ENCODE measurements around the gene C1orf210. TPM values are rescaled to one million over a fixed set of nuclear protein-coding genes. Genes with fewer than 3 reads are reported as not detected.

The C1orf210 gene
- total and polyA plus RNA-seq, 12 donors = not detected

- peak in 1 of 7 donors; percentile 24 for DNase-seq
- peaks cover 0 to 9% of the 10 kb centered on the region in 2 donors for H3K4me1 ChIP-seq (replicated peaks in 1 of 2)
- no peaks in the 10 kb centered on the region for H3K27me3 ChIP-seq
- intact Hi-C loops (cut with DNase I) = no loop called here
- WGBS, 4 donors = 94 to 97% (median 96%) methylated on average over 13 to 46 of the region's 46 CpGs
- no peak overlapping the region for H3K4me3 ChIP-seq
- H3K27ac ChIP-seq = no peak overlapping the region
- TF ChIP-seq CTCF (IDR thresholded peaks at IDR 0.05) (no peak), POLR2A (IDR thresholded peaks at IDR 0.05) (no peak)
- no peaks in the 10 kb centered on the region for H3K9me3 ChIP-seq (replicated peaks in 1 of 3)
- no peaks in the 10 kb centered on the region for H3K36me3 ChIP-seq (replicated peaks in 1 of 2)
These were observed 12.5 kb downstream of the C1orf210 start for GRCh38 chr1:43272576-43273571.

GRCh38 chr1:43272161-43272560 is 13.2 kb downstream of the C1orf210 start:
- Histone ChIP-seq H3K4me1 (replicated peaks in 1 of 2) (peaks cover 0 to 9% of the 10 kb centered on the region in 2 donors), H3K9me3 (replicated peaks in 1 of 3) (no peaks in the 10 kb centered on the region), H3K27ac (no peak overlapping the region), H3K4me3 (no peak overlapping the region), H3K27me3 (no peaks in the 10 kb centered on the region), H3K36me3 (replicated peaks in 1 of 2) (no peaks in the 10 kb centered on the region)
- TF ChIP-seq POLR2A (IDR thresholded peaks at IDR 0.05) (no peak), CTCF (IDR thresholded peaks at IDR 0.05) (no peak)
- WGBS, 4 donors = 73 to 81% (median 80%) methylated on average over 1 to 9 of the region's 9 CpGs; no CpG with 5 or more reads in 1 of the 4 donors
- no peak for DNase-seq
- intact Hi-C loops (cut with DNase I) = no loop called here

GRCh38 chr1:43271186-43272118 is 13.9 kb downstream of the C1orf210 start:
- H3K9me3 ChIP-seq (replicated peaks in 1 of 3) = no peaks in the 10 kb centered on the region
- no peaks in the 10 kb centered on the region for H3K27me3 ChIP-seq
- peaks cover 0 to 9% of the 10 kb centered on the region in 2 donors for H3K4me1 ChIP-seq (replicated peaks in 1 of 2)
- DNase-seq = peak in 3 of 7 donors; percentile 7 to 28 (median 17)
- no peak overlapping the region for H3K27ac ChIP-seq
- intact Hi-C loops (cut with DNase I) = no loop called here
- 74 to 79% (median 76%) methylated on average over 12 of the region's 12 CpGs for WGBS, 4 donors
- no peaks in the 10 kb centered on the region for H3K36me3 ChIP-seq (replicated peaks in 1 of 2)
- H3K4me3 ChIP-seq = no peak overlapping the region
- no peak for TF ChIP-seq CTCF (IDR thresholded peaks at IDR 0.05)
- no peak for TF ChIP-seq POLR2A (IDR thresholded peaks at IDR 0.05)

Measured in adrenal gland (tissue), 12 donors.